Activated T-helper 9 cell treated with anti-CD3 and anti-CD28 coated beads, Interleukin-2, amount 50 U/mL, for 16 hours (primary cell): ENCODE data around the gene RIC1.
"Not testable (repeated sequence)": the region's sequence is repeated elsewhere in the genome, so short reads cannot be mapped to it uniquely, and the experiment has no call there.

Experiments
- DNase-seq: peaks from one replicate; pipeline ENCODE4 v3.0.0-alpha.2; 2020; ENCODE audit warnings: low read depth

Gene RIC1

DNA sequence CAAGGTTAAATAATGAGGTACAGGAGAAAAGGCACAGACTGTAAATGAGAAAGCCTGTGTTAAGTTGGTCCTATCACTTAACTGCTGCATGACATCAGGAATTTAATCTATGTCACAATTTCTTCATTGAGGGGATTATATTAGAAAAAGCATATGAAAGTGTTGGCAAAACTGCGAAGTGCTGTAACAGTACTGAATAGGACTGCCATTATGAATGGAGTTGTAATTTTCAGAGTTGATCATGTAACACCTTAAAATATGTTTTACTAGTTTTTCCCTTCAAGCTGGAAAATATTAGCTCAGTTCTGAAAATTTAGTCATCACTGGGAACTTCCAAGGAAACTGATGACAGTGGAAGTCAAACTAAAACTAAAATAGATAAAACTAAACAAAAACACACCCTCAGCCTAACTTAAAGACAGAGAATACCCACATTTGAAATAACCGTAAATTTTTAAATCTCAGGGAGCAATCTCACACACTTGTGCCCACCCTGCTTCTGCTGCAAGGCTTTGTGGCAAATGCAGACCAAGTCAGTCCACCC, 158.9 kb downstream of the RIC1 start:
- DNase-seq: no peak

DNA sequence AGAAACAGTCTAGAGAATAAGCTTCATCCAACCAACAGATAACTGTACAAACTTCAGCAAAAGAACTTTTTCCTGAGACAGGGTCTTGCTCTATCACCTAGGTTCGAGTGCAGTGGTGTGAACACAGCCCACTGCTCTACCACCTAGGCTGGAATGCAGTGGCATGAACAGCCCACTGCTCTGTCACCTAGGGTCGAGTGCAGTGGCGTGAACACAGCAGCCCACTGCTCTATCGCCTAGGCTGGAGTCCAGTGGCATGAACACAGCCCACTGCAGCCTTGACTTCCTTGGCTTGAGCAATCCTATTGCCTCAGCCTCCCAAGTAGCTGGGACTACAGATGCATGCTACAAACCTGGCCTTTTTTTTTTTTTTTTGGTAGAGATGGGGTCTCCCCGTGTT, 160.6 kb downstream of the RIC1 start:
- no peak for DNase-seq

DNA sequence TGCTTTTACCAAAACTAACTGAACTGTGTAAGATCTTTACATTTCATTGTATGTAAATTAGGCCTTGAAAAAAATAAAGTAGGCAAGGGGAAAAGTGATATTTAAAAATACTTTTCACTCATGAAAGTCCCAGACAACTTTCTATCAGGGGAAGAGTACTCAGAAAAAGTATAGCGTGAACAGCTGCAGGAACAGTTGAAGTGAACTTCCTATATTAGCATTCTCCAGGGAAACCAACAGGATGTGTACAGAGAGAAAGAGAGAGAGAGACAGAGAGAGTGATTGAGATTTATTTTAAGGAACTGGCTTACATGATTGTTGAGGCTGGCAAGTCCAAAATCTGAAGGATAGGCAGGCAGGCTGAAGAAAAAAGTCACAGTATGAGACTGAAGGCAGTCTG, 162.0 kb downstream of the RIC1 start:
- DNase-seq: no peak

DNA sequence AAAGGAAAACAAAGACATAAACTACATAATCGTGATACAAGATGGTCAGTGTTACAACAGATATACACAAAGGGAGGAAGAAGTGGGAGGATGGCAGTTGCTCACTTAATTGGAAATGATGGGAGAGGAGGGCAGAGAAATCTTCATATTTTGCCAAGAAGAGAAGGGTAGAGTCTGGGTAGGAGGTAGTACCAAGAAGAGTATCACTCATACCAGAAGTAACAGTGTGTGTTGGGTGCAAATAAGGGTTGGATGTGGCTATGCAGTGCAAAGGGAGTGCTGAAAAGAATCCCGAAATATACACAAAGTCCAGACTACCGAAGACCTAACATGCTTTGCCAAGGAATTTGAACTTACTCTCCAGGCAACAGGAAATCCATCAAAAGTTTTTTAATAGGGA, 163.0 kb downstream of the RIC1 start:
- no peak for DNase-seq

DNA sequence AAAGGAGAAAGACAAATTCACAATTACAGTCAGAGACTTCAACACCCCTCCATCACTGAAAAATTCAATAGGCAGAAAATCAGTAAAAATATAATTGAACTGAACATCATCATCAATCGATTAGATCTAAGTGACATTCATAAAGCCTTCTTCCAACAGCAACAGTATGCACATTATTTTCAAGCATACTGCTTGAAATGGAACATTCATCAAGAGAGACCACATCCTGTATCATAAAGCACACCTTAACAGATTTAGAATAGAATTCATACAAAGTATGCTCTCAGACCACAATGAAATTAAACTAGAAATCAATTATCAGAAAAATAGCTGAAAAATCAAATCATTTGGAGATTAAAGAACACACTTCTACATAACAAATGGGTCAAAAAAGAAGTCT, 164.9 kb downstream of the RIC1 start:
- no peak for DNase-seq

DNA sequence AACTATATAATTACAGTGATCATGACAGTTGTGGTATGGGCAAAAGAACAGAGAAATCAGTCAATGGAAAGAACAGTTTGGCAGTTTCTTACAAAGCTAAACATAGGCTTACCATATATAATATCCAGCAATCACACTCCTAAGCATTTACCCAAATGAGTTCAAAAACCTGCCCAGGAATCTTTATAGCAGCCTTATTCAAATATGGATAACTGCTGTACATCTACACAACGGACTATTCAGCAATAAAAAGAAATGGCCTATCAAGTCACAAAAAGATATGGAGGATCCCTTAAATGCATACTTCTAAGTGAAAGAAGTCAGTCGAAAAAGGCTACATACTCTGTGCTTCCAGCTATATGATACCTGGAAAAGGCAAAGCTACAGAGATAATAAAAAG, 167.4 kb downstream of the RIC1 start:
- DNase-seq: no peak

DNA sequence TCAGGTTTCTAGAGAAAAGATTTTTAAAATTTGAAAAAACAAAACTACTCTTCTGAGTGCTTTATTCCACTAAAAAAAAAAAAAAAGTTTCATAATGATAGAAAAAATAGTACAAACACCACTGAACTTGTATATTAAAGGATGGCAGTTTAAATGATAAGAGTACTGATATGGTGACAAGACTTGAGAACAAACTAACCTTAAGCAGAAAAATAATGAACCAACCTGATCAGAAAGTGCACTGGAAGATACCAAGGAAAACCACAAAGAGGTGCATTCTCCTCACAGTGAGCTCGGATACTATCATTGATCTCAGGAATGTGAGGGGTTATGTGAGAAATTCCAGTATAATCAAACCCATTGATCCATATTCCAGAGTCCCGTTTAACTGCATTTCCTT, 169.7 kb downstream of the RIC1 start:
- no peak for DNase-seq

DNA sequence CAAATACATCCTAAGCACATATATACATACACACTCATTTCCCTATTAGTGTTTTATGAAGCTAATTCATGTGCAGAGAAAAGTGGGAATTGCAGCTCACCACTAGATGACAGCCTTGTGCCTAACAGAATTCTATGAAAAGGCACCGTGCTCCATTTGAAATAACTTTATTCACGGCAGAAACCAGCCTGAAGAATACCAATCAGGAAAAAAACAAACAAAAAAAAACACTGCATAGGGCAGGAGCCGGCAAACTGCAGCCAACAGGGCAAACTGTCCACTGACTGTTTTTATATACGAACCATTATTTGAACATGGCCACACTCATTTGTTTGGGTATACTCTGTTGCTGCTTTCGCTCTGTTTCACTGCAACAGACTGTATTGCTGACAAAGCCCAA, 170.4 kb downstream of the RIC1 start:
- DNase-seq: no peak

DNA sequence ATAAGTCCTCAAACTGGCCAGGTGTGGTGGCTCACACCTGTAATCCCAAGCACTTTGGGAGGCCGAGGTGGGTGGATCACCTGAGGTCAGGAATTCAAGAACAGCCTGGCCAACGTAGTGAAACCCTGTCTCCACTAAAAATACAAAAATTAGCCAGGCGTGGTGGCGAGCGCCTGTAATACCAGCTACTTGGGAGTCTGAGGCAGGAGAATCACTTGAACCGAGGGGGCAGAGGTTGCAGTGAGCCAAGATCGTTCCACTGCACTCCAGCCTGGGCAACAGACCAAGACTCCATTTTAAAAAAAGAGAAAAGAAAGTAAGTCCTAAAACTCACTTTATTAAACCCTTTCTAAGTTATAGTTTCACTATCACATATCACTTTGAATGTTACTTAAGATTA, 171.5 kb downstream of the RIC1 start:
- not testable (repeated sequence) for DNase-seq

DNA sequence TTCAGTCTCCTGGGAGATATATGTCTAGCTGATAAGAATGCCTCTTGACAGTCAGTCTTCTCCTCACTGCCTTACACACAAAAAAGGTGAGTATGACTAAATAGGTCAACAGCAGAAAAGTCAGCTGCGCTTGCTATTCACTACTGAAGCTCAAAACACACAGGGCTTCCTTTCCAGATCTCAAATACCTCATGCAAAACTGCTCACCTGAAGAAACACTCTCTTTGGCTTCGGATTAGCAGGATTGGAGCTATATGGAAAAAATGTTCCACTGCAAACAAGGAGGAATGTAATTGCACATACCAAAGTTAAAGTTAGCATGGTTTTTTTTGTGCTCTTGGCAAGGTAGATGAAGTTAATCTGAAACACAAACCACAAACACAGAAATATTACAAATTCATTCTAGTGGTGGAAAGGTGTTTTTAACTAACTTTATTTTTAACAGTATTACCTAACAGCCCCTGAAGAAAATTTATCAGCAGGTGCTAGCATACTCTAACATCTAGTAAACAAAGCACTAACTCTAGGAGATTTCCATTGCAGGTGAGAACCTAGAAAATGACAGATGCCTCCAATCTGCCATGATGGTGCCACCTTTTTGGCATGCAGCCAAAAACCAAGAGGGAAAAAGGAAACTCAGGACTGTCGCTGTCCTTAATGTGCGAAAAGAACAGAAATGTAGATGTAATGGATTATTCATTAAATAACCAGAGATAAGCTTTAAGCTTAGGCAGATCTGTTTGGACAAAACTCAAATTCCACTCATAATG, 172.2 kb downstream of the RIC1 start:
- DNase-seq: no peak

DNA sequence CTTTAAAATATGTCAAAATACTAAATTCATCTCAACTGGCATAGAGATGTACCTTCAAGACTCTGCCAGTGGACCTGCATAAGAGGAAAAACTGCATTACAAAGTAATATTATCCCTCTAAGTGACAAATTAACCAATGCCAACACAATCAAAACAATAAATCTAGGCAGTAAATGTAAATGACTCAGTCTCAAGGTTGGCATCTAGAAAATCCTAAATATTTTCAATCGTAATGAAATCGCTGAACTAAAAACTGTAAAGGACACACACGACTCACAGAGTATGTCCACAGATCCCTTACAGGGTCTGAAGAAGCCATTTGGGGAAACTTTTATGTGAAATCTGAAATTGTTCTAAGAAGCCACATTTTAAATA, 172.8 kb downstream of the RIC1 start:
- DNase-seq: no peak

DNA sequence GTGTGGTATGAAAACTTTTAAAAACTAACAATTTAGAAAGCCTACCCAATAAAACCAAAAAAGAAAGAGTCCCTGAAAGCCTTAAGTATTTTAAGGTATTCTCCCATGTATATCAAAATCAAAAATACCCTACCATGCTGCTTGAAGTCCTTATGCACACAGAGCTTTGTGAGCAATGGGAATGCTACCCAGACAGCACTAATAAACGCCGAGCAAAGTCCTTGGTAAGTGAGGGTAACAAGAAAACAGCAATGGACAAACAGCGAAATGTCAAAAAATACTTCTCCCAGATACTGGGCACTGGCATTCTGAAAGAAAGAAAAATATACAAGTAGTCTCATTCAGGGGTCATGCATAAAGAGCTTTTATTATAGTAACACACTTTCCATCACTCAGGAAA, 176.6 kb downstream of the RIC1 start:
- no peak for DNase-seq

DNA sequence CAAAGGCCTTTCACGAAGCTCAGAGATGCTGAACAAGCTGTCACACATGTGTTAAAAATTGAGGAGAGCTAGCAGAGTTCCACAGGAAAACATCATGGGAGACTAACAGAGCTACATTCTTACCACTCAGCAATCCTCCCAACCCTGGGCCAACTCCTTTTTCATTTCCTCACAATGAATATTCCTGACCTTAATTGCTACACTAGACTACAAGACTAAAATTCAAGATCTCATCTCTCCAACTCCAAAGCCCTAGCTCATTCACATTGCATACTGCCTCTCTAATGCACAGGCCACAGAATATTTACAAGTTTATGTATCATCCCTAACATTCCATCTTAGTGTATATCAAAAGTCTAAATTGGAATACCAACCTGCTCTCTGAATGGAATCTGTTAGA, 182.8 kb downstream of the RIC1 start:
- no peak for DNase-seq

DNA sequence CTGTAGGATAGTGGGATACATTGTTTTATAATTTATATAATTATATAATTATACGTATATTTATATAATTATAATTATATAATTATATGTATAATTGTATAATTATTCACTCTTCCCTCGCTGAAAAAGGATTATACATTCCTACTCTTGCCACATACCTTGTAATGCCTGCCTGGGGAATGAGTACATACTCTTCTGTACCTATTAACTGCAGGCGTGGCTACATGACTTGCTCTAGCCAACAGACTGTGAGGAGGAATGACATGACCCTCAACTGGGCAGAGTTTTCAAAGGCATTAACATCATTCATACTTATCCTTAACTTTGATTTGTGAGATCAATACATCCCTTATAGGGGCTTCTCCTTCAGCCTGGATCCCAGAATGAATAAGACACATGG, 184.9 kb downstream of the RIC1 start:
- DNase-seq: no peak

DNA sequence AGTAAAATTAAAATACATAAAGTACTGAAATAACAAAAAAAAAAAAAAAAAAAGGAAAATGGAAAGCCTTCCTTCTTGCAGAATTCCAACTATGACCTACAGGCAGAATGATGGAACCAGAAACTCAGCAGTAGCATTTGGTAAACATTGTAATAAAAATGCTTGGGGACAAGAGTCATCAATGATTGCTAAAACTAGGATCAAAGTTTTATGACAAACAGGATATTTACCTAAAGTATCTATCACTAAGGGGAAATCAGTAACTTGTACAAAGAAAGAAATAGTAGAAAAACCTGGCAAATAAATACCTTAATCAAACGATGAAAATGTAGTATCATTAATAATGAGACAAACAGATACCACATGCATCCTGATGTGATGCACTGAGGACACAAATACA, 186.6 kb downstream of the RIC1 start:
- no peak for DNase-seq

DNA sequence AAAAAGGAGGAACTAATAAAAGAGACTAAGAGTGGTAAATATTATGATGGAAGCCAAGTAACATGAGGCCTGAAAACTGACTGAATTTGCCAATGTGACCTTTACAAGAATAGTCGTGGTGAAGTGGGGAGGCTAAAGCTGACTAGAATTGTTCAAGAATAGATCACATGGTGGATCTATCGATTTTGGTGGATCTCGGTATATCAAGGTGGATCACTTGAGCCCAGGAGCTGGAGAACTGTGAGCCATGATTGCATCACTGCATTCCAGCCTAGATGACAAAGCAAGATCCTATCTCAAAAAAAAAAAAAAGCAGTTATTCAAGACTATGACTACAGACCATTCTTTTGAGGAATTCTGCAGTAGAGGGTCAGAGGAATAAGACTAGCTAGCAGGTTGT, 189.0 kb downstream of the RIC1 start:
- no peak for DNase-seq

DNA sequence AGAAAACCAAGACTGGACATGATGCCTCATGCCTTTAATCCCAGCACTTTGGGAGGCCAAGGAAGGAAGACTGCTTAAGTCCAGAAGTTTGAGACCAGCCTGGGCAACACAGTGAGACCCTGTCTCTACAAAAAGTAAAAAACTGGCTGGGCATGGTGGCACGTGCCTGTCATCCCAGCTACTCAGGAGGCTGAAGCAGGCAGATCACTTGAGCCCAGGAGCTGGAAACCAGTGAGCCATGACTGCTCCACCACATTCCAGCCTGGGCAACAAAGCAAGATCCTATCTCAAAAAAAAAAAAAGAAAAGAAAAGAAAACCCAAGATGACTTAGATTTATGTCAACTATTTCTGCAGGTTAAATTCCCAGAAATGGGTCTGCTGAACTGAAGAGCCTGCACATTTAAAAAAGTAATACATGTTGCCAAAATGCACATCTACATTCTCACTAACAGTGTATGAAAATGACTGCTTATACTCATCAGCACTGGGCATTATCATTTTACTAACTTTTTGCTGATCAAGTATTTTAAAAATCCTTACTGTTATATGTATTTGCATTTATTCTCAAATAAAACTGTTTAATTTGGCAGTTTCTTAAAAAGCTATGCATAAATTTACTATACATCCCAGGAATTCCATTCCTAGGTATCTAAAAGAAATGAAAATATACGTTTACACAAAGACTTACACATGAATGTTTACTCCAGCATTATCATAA, 189.7 kb downstream of the RIC1 start:
- no peak for DNase-seq

DNA sequence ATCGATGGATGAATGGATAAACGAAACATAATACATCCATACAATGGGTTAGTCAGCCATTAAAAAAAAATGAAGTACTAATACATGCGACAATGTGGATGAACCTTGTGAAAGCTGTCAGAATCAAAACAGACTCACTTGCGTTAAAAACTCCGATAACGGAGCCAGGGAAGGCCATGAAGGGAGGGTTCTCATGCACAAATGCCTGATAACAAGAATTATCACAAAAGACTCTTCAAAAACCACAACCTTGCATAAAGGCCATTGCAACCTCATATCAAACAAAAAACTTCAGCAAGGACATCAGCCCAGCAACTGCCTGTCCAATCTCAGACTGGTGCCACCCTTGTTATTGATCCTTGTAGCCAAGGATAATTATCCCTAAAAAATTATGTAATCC, 190.3 kb downstream of the RIC1 start:
- no peak for DNase-seq

DNA sequence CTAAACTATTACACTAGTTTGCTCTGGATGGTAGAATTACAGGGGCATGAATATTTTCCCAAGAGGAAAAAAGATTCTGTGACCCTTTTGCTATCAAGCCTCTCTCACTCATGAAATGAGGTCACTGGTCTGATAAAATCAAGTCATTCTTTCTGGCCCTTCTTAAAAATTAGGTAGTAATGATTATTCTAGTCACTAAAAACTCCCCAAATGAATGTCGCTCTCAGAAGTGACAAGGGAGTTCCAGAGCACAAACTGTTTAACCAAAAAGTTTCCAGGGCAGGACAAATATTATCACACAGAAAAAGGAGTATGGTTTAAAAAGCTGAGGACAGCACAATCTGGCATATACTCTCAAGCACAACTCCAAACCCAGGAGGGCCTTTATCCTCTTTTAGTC, 191.5 kb downstream of the RIC1 start:
- no peak for DNase-seq

DNA sequence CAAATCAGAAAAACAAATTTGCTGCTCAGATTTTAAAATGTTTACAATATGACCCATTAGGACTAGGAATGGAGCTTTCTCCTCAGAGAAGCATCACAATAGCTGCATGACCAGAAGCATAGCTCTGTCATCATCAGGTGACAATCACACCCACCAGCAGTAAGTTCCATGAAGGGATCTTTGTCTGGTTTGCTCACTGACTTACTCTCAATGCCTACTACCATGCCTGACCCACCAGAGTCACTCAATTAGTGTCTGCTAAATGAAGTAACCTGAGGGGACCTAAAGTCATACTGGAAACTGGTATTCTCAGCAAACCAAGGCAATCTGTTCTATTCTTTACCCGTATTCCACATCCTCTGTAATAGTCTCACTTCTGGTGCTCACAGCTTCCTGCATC, 196.3 kb downstream of the RIC1 start:
- DNase-seq: no peak
